Stimulated activated CD4-positive, alpha-beta T cell treated with anti-CD3 and anti-CD28 coated beads, Interleukin-4, amount 100 ng/mL, for 1 hour (primary cell): ENCODE measurements around the gene ACTG1.
A peak's percentile ranks its signal among the peaks of the same experiment; 100 is the strongest.
"Not testable (repeated sequence)": the region's sequence is repeated elsewhere in the genome, so short reads cannot be mapped to it uniquely, and the experiment has no call there.

Source experiments
- DNase-seq: peaks from one replicate; pipeline ENCODE4 v3.0.0-alpha.2; 2020

The ACTG1 gene

GRCh38 chr17:81531998-81532404, 19.4 kb upstream of the ACTG1 start:
- DNase-seq = not testable (repeated sequence)

- not testable (repeated sequence) for DNase-seq
Measured at GRCh38 chr17:81531013-81531412, 18.4 kb upstream of the ACTG1 start.

- DNase-seq = no peak
Measured at GRCh38 chr17:81529437-81529803, 16.8 kb upstream of the ACTG1 start.

- DNase-seq = no peak
Measured at GRCh38 chr17:81528651-81529436, 16.2 kb upstream of the ACTG1 start.

- DNase-seq = no peak
Measured at GRCh38 chr17:81528384-81528650, 15.7 kb upstream of the ACTG1 start.

- DNase-seq = no peak
Measured at GRCh38 chr17:81527591-81528383, 15.2 kb upstream of the ACTG1 start, which contains the start of gene FSCN2. FSCN2 (plus strand) TSS chr17:81528377; CDS start chr17:81528532, 155 bp downstream.

GRCh38 chr17:81526662-81527571, 14.3 kb upstream of the ACTG1 start:
- DNase-seq = no peak

- no peak for DNase-seq
Measured at GRCh38 chr17:81524865-81525159, 12.2 kb upstream of the ACTG1 start.

- no peak for DNase-seq
Measured at GRCh38 chr17:81524039-81524864, 11.7 kb upstream of the ACTG1 start.

GRCh38 chr17:81523402-81524038, 10.9 kb upstream of the ACTG1 start:
- DNase-seq = no peak

GRCh38 chr17:81522491-81523401, 10.1 kb upstream of the ACTG1 start:
- DNase-seq = no peak

GRCh38 chr17:81520021-81520901, 7.7 kb upstream of the ACTG1 start:
- DNase-seq = peak; percentile 1

- peak; percentile 68 for DNase-seq
Measured at GRCh38 chr17:81519284-81520020, 6.9 kb upstream of the ACTG1 start.

GRCh38 chr17:81518785-81519283, 6.2 kb upstream of the ACTG1 start:
- peak; percentile 38 for DNase-seq

- no peak for DNase-seq
Measured at GRCh38 chr17:81518113-81518784, 5.7 kb upstream of the ACTG1 start.

GRCh38 chr17:81517339-81518112, 4.9 kb upstream of the ACTG1 start:
- DNase-seq = peak; percentile 2

- DNase-seq = peak; percentile 6
Measured at GRCh38 chr17:81517009-81517338, 4.4 kb upstream of the ACTG1 start.

GRCh38 chr17:81516439-81516838, 3.8 kb upstream of the ACTG1 start:
- DNase-seq = peak; percentile 1
